Cardiac fibroblast (primary cell): ENCODE results near the gene SEC14L2.
"Not testable (repeated sequence)": the region's sequence is repeated elsewhere in the genome, so short reads cannot be mapped to it uniquely, and the experiment has no call there.

ENCODE experiments used
- DNase-seq, 2 donors: peaks; one replicate each; pipeline versions ENCODE4 v3.0.0 to v3.0.0-alpha.2; 2010; ENCODE audit warnings: low read depth in 2 of 2
- H3K4me3 ChIP-seq, 2 donors: replicated peaks in 1 of 2; 1 replicate in 1 of 2; 2 replicates in 1 of 2; pipeline ENCODE4 v1.5.1; 2011; ENCODE audit warnings: low read depth in 2 of 2, low read length in 2 of 2, mild to moderate bottlenecking in 2 of 2, moderate library complexity in 1 of 2
- TF ChIP-seq, protein P1 (sequence below): IDR thresholded peaks from one replicate; pipeline ENCODE4 v1.5.1; 2011; ENCODE audit warnings: low read depth, mild to moderate bottlenecking, low read length, inconsistent platforms

SEC14L2 gene

DNA sequence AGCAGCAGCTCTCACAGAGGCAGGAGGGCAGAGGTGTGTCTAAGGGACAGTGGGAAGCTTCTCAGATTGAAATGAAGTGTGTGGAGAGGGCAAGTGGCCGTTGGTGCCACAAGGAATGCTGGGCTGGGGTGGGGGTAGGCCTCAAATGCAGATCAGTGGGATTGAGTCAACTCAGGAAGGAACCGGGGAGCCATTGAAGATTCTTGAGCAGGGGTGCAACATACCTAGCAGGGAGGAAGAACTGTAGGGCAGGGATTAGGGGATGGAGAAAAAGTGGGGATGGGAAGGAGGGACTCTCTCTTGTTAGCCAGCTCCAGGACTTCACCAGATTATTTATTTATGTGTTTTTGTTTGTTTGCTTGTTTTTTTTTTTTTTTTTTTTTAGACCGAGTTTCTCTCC, 2.9 kb upstream of the SEC14L2 start:
- H3K4me3 ChIP-seq: no peak overlapping the region
- TF ChIP-seq, protein P1, sequence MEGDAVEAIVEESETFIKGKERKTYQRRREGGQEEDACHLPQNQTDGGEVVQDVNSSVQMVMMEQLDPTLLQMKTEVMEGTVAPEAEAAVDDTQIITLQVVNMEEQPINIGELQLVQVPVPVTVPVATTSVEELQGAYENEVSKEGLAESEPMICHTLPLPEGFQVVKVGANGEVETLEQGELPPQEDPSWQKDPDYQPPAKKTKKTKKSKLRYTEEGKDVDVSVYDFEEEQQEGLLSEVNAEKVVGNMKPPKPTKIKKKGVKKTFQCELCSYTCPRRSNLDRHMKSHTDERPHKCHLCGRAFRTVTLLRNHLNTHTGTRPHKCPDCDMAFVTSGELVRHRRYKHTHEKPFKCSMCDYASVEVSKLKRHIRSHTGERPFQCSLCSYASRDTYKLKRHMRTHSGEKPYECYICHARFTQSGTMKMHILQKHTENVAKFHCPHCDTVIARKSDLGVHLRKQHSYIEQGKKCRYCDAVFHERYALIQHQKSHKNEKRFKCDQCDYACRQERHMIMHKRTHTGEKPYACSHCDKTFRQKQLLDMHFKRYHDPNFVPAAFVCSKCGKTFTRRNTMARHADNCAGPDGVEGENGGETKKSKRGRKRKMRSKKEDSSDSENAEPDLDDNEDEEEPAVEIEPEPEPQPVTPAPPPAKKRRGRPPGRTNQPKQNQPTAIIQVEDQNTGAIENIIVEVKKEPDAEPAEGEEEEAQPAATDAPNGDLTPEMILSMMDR: no peak
- no peak for DNase-seq

DNA sequence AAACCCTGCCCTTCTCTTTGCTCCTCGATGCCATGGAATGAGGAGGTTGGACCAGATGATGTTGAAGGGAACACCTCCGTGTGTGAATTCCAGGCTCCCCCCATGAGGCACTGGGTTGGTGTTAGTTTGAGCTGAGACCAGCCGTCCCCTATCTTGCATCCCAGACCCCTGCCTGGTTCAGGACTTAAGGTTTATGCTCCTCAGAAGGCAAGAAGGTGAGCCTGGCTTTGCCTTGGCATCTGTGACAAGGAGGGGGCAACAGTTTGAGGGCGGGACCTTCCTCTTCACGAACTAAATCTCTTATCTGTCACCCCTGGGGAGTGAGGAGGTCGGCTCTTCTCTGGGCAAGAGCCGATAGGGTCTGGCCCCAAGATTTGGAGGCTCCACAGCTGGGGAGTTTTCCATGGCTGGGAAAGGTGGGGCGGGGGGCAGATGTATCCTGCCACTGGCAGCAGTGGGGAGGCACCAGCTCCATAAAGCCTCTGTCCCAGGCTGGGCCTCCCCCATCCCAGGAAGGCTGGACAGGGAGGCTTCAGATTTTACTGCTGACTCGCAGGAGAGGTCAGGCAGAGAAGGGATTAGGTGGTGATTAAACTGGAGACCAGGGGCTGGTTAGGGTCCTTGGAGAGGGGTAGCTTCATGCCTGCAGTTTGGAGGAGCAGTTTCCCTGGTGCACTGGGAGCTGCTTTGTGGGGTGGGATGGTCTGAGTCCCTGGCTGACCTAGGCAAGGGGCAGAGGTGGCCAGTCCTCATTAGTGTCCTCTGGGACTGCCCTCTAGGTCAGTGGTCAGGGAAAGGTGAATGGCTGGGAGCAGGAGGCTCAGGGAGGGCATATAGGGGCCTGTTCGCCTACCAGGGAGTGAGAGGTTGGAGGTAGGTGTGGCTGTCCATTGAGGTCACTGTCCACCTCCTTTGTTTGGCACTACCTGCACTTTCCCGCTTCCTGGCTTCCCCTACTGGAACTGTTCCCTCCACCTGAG, 1.1 kb downstream of the SEC14L2 start:
- H3K4me3 ChIP-seq: peak overlapping the region; percentile 83 to 90
- DNase-seq: peak in 1 of 2 donors; percentile 25

DNA sequence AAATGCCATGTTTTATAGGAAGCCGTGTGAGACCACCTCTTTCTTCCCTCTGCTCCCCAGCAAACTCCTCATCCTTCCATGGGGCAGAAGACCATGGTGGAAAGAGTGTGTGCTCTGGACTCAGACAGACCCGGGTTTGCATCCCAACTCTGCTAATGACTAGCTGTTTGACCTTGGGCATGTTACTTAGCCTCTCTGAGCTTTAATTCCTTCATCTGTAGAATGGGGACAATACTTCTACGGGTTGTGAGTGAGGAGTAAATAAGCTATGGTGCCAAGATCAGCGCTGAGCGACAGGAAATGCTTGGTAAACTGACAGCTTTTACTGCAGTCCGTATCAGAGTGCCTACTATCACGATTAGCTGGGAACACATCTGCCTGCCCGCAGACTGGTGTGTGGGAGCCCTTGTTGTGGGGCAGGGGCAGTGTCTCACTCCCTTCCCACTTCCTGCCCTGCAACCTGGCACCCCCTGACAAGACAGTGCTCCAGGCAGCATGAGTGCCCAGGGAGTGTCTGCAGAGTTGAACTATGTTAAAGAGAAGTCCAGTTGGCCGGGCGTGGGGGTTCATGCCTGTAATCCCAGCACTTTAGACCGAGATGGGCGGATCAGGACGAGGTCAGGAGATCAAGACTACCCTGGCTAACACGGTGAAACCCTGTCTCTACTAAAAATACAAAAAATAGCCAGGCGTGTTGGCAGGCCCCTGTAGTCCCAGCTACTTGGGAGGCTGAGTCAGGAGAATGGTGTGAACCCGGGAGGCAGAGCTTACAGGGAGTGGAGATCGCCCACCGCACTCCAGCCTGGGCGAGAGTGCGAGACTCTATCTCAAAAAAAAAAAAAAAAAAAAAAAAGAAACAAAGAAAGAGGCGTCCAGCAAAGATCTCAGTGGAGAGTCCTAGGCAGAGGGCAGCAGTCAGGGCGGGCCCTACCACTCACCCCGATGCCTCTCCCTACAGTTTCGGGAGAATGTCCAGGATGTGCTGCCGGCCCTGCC, 2.2 kb downstream of the SEC14L2 start:
- peak overlapping the region; percentile 83 to 90 for H3K4me3 ChIP-seq
- TF ChIP-seq, protein P1: no peak
- DNase-seq: peak in 1 of 2 donors; percentile 22

More for the DNA sequence above, 1.1 kb downstream of the SEC14L2 start:
- TF ChIP-seq, protein P1: no peak

DNA sequence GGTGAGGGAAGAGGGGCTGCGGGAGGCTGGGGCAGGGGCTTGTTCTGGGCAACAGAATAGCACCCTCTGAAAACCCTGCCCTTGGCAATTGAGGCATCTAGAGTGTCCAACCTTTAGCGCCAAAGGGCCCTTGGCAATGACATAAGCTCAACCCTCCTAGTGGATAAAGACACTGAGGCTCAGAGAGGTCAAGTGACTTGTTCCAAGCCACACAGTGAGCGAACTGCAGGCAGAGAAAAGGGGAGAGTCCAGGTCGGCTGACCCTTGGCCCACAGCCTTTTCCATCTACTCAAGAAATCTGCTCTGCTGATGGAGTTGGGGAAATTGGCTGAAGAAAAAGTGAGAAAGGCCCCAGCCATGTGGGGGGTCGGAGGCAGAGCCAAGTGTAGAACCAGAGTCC, 2.9 kb downstream of the SEC14L2 start:
- TF ChIP-seq, protein P1: no peak
- DNase-seq: no peak
- peak overlapping the region in 1 of 2 donors; percentile 7 for H3K4me3 ChIP-seq

DNA sequence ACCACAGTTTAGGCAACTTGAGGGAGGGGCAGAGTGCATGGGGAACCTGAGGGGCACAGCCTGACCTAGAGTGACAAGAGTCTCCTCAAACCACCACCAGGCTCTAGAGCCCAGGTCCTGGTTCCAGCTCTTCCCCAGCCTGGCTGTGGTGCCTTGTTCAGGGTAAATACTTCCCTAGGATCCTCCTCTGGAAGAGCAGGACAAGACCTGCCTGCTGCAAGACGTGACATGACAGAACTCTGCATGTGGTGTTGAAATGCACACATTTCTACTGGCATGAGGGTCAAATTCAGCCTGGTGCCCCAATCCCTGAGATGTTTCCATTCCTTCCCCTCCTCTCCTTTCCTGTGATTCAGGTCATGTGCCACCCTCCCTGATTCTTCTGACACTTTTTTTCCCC, 3.3 kb downstream of the SEC14L2 start:
- DNase-seq: no peak
- TF ChIP-seq, protein P1: no peak
- no peak overlapping the region for H3K4me3 ChIP-seq

DNA sequence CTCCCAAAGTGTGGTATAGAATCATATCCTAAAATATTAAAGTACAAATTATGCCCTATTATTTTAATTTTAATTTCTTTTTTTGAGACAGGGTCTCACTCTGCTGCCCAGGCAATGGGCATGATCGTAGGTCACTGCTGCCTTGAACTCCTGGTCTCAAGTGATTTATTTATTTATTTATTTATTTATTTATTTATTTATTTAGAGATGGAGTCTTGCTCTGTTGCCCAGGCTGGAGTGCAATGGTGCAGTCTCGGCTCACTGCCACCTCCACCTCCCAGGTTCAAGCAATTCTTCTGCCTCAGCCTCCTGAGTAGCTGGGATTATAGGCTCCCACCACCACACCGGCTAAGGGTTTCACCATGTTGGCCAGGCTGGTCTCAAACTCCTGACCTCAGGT, 4.2 kb downstream of the SEC14L2 start:
- not testable (repeated sequence) for H3K4me3 ChIP-seq, DNase-seq
